ENCODE measurements around the gene GMPR2.

Gene GMPR2

GRCh38 chr14:24232645-24233537, at the start of gene GMPR2:
GMPR2 (plus strand) TSS chr14:24232929; CDS start chr14:24233254, 325 bp downstream.
- Mint-ChIP-seq H3K9me3 (no peaks in the 10 kb centered on the region), H3K4me1 (peaks cover 28 to 46% of the 10 kb centered on the region in 2 donors), H3K4me3 (peak within 1 kb of the TSS; percentile 91 to 93), H3K27ac (peak within 1 kb of the TSS; percentile 93), H3K27me3 (no peaks in the 10 kb centered on the region), H3K36me3 (peaks cover 23 to 34% of the 10 kb centered on the region in 2 donors)
- DNase-seq (peak; percentile 23), ATAC-seq (replicated peaks) (peak; percentile 67 to 69)

- ATAC-seq (replicated peaks) (no peak), DNase-seq (no peak)
- Mint-ChIP-seq H3K4me1 (peaks cover 27 to 43% of the 10 kb centered on the region in 2 donors), H3K4me3 (no peak overlapping the region), H3K36me3 (peaks cover 47 to 68% of the 10 kb centered on the region in 2 donors), H3K27me3 (no peaks in the 10 kb centered on the region), H3K27ac (peak overlapping the region; percentile 77), H3K9me3 (no peaks in the 10 kb centered on the region)
Observed at GRCh38 chr14:24183014-24183481, 49.7 kb upstream of the GMPR2 start.

- Mint-ChIP-seq H3K4me3 (no peak overlapping the region), H3K27ac (peak overlapping the region; percentile 75), H3K9me3 (no peaks in the 10 kb centered on the region)
Observed at GRCh38 chr14:24184104-24184970, 48.4 kb upstream of the GMPR2 start.

GRCh38 chr14:24185026-24185425, 47.7 kb upstream of the GMPR2 start:
- Mint-ChIP-seq H3K36me3 (peaks cover 37 to 58% of the 10 kb centered on the region in 2 donors), H3K9me3 (no peaks in the 10 kb centered on the region), H3K4me3 (no peak overlapping the region), H3K27me3 (no peaks in the 10 kb centered on the region), H3K4me1 (peaks cover 20 to 41% of the 10 kb centered on the region in 2 donors), H3K27ac (no peak overlapping the region)
- ATAC-seq (replicated peaks) (no peak), DNase-seq (no peak)

More at GRCh38 chr14:24184104-24184970, 48.4 kb upstream of the GMPR2 start:
- peaks cover 41 to 62% of the 10 kb centered on the region in 2 donors for H3K36me3 Mint-ChIP-seq
- DNase-seq: no peak
- ATAC-seq (replicated peaks): no peak
- H3K4me1 Mint-ChIP-seq: peaks cover 25 to 43% of the 10 kb centered on the region in 2 donors
- H3K27me3 Mint-ChIP-seq: no peaks in the 10 kb centered on the region

- Mint-ChIP-seq H3K4me3 (no peak overlapping the region), H3K27ac (no peak overlapping the region), H3K9me3 (no peaks in the 10 kb centered on the region), H3K27me3 (no peaks in the 10 kb centered on the region), H3K4me1 (peaks cover 20 to 38% of the 10 kb centered on the region in 2 donors), H3K36me3 (peaks cover 37 to 56% of the 10 kb centered on the region in 2 donors)
- DNase-seq (no peak), ATAC-seq (replicated peaks) (no peak)
Observed at GRCh38 chr14:24185741-24186140, 47.0 kb upstream of the GMPR2 start.

- Mint-ChIP-seq H3K9me3 (no peaks in the 10 kb centered on the region), H3K27ac (no peak overlapping the region), H3K36me3 (peaks cover 33 to 53% of the 10 kb centered on the region in 2 donors), H3K4me3 (peak overlapping the region; percentile 76), H3K27me3 (no peaks in the 10 kb centered on the region), H3K4me1 (peaks cover 20 to 44% of the 10 kb centered on the region in 2 donors)
- no peak for ATAC-seq (replicated peaks)
- no peak for DNase-seq
Observed at GRCh38 chr14:24186831-24187538, 45.7 kb upstream of the GMPR2 start.

GRCh38 chr14:24187539-24187915, 45.2 kb upstream of the GMPR2 start:
- H3K27me3 Mint-ChIP-seq: no peaks in the 10 kb centered on the region
- H3K4me1 Mint-ChIP-seq: peaks cover 25 to 49% of the 10 kb centered on the region in 2 donors
- no peak for DNase-seq
- peak overlapping the region; percentile 93 to 95 for H3K4me3 Mint-ChIP-seq
- ATAC-seq (replicated peaks): no peak
- peaks cover 30 to 53% of the 10 kb centered on the region in 2 donors for H3K36me3 Mint-ChIP-seq
- H3K27ac Mint-ChIP-seq: peak overlapping the region; percentile 95
- H3K9me3 Mint-ChIP-seq: no peaks in the 10 kb centered on the region

- Mint-ChIP-seq H3K4me1 (peaks cover 29 to 55% of the 10 kb centered on the region in 2 donors), H3K4me3 (peak within 1 kb of the TSS; percentile 93 to 95), H3K36me3 (peaks cover 27 to 49% of the 10 kb centered on the region in 2 donors), H3K9me3 (no peaks in the 10 kb centered on the region), H3K27ac (peak within 1 kb of the TSS; percentile 95), H3K27me3 (no peaks in the 10 kb centered on the region)
- ATAC-seq (replicated peaks) (peak; percentile 96 to 98), DNase-seq (peak; percentile 90)
Observed at GRCh38 chr14:24188251-24189058, 44.3 kb upstream of the GMPR2 start, which contains the start of gene IPO4. IPO4 (minus strand) TSS chr14:24188816; CDS start chr14:24188787, 29 bp downstream.

GRCh38 chr14:24189059-24189375, 43.7 kb upstream of the GMPR2 start:
- ATAC-seq (replicated peaks) (no peak), DNase-seq (no peak)
- H3K4me3 Mint-ChIP-seq: peak overlapping the region; percentile 93 to 95
- H3K27ac Mint-ChIP-seq: peak overlapping the region; percentile 95
- peaks cover 27 to 47% of the 10 kb centered on the region in 2 donors for H3K36me3 Mint-ChIP-seq
- H3K27me3 Mint-ChIP-seq: no peaks in the 10 kb centered on the region
- H3K9me3 Mint-ChIP-seq: no peaks in the 10 kb centered on the region
- H3K4me1 Mint-ChIP-seq: peaks cover 30 to 58% of the 10 kb centered on the region in 2 donors

GRCh38 chr14:24189460-24189859, 43.3 kb upstream of the GMPR2 start:
- Mint-ChIP-seq H3K36me3 (peaks cover 27 to 49% of the 10 kb centered on the region in 2 donors), H3K4me1 (peaks cover 35 to 62% of the 10 kb centered on the region in 2 donors), H3K27me3 (no peaks in the 10 kb centered on the region), H3K9me3 (no peaks in the 10 kb centered on the region), H3K4me3 (no peak overlapping the region), H3K27ac (peak overlapping the region; percentile 20)
- DNase-seq (no peak), ATAC-seq (replicated peaks) (no peak)

- Mint-ChIP-seq H3K4me3 (no peak overlapping the region), H3K27me3 (no peaks in the 10 kb centered on the region), H3K27ac (no peak overlapping the region), H3K9me3 (no peaks in the 10 kb centered on the region), H3K4me1 (peaks cover 38 to 72% of the 10 kb centered on the region in 2 donors), H3K36me3 (peaks cover 22 to 52% of the 10 kb centered on the region in 2 donors)
- ATAC-seq (replicated peaks) (no peak), DNase-seq (no peak)
Observed at GRCh38 chr14:24190416-24190815, 42.3 kb upstream of the GMPR2 start.

GRCh38 chr14:24192933-24193332, 39.8 kb upstream of the GMPR2 start:
- Mint-ChIP-seq H3K36me3 (peaks cover 21 to 46% of the 10 kb centered on the region in 2 donors), H3K27ac (no peak overlapping the region), H3K4me1 (peaks cover 34 to 74% of the 10 kb centered on the region in 2 donors), H3K27me3 (no peaks in the 10 kb centered on the region), H3K4me3 (no peak overlapping the region), H3K9me3 (no peaks in the 10 kb centered on the region)
- no peak for DNase-seq
- no peak for ATAC-seq (replicated peaks)

All from stimulated activated naive B cell treated with anti-CD40 and anti-IgM and Interleukin-4, amounts not matched to agents 10 μg/mL and 1 μg/mL and 100 μg/mL, for 72 hours (primary cell).